SK-N-MC (cell line): ENCODE measurements around the gene GSG1L.

Experiments used
- DNase-seq: peaks from one replicate; pipeline ENCODE4 v3.0.0-alpha.2; 2011; ENCODE audit warnings: low read depth, low spot score
- H3K27ac ChIP-seq: fragments of 200-600 bp; sonication (generic); 2 replicates; pipeline ENCODE4 v1.5.1; 2016; ENCODE audit warnings: mixed run types
- H3K36me3 ChIP-seq: fragments of 200-600 bp; sonication (generic); 2 replicates; pipeline ENCODE4 v1.6.1; 2017; ENCODE audit warnings: antibody characterized with exemption, low read length, mixed read lengths; ENCODE audit not compliant: insufficient read depth
- H3K4me3 ChIP-seq: fragments of 200-600 bp; sonication (generic); 2 replicates; pipeline ENCODE4 v1.5.1; 2016
- H3K9ac ChIP-seq: fragments of 200-600 bp; sonication (generic); 2 replicates; pipeline ENCODE4 v1.8.0; 2017; ENCODE audit warnings: mixed run types, mixed read lengths; ENCODE audit not compliant: insufficient read length
- H3K9me3 ChIP-seq: fragments of 200-600 bp; sonication (generic); 2 replicates; pipeline ENCODE4 v1.6.1; 2017; ENCODE audit warnings: low read depth, mild to moderate bottlenecking, antibody characterized with exemption, low read length, moderate library complexity, mixed read lengths
- EZH2 ChIP-seq: fragments of 200-600 bp; sonication (generic); IDR thresholded peaks from one replicate; pipeline ENCODE4 v1.6.1; 2017; ENCODE audit warnings: antibody characterized with exemption
- FOXP2 ChIP-seq: optimal IDR thresholded peaks from 2 replicates; pipeline ENCODE3; 2011; ENCODE audit warnings: mild to moderate bottlenecking, moderate library complexity; ENCODE audit not compliant: insufficient read depth; ENCODE audit errors: extremely low read length, control extremely low read depth
- POLR2AphosphoS5 ChIP-seq: IDR thresholded peaks from 2 replicates; pipeline ENCODE4 v1.6.1; 2012; ENCODE audit warnings: mild to moderate bottlenecking, low read depth, low read length, borderline replicate concordance

Gene GSG1L

GRCh38 chr16:28052274-28053128, 11.0 kb downstream of the GSG1L start:
- no peak overlapping the region for H3K4me3 ChIP-seq
- DNase-seq, result no peak
- H3K9ac ChIP-seq, result no peak overlapping the region
- H3K9me3 ChIP-seq, result no peaks in the 10 kb centered on the region
- no peak overlapping the region for H3K27ac ChIP-seq
- TF ChIP-seq EZH2 (no peak), POLR2AphosphoS5 (no peak), FOXP2 (no peak)
- no peaks in the 10 kb centered on the region for H3K36me3 ChIP-seq

GRCh38 chr16:28051486-28051885, 12.0 kb downstream of the GSG1L start:
- no peaks in the 10 kb centered on the region for H3K36me3 ChIP-seq
- H3K9me3 ChIP-seq, result no peaks in the 10 kb centered on the region
- H3K4me3 ChIP-seq, result no peak overlapping the region
- no peak overlapping the region for H3K27ac ChIP-seq
- TF ChIP-seq EZH2 (no peak), FOXP2 (no peak), POLR2AphosphoS5 (no peak)
- no peak overlapping the region for H3K9ac ChIP-seq
- DNase-seq, result no peak

- no peak for DNase-seq
- TF ChIP-seq EZH2 (no peak), FOXP2 (no peak), POLR2AphosphoS5 (no peak)
- Histone ChIP-seq H3K9ac (no peak overlapping the region), H3K36me3 (no peaks in the 10 kb centered on the region), H3K9me3 (no peaks in the 10 kb centered on the region), H3K27ac (no peak overlapping the region), H3K4me3 (no peak overlapping the region)
Measured at GRCh38 chr16:28042811-28043210, 20.7 kb downstream of the GSG1L start.

GRCh38 chr16:28041615-28042014, 21.9 kb downstream of the GSG1L start:
- Histone ChIP-seq H3K9ac (no peak overlapping the region), H3K36me3 (no peaks in the 10 kb centered on the region), H3K9me3 (no peaks in the 10 kb centered on the region), H3K27ac (no peak overlapping the region), H3K4me3 (no peak overlapping the region)
- TF ChIP-seq FOXP2, result no peak
- TF ChIP-seq POLR2AphosphoS5, result no peak
- no peak for TF ChIP-seq EZH2
- DNase-seq, result no peak

- H3K9ac ChIP-seq, result no peak overlapping the region
- no peaks in the 10 kb centered on the region for H3K9me3 ChIP-seq
- no peak overlapping the region for H3K4me3 ChIP-seq
- no peak for TF ChIP-seq FOXP2
- no peak for TF ChIP-seq POLR2AphosphoS5
- no peak overlapping the region for H3K27ac ChIP-seq
- no peaks in the 10 kb centered on the region for H3K36me3 ChIP-seq
- DNase-seq, result no peak
Measured at GRCh38 chr16:28040039-28040438, 23.5 kb downstream of the GSG1L start.

- TF ChIP-seq EZH2 (no peak), POLR2AphosphoS5 (no peak), FOXP2 (no peak)
- no peak overlapping the region for H3K27ac ChIP-seq
Measured at GRCh38 chr16:28039493-28039892, 24.0 kb downstream of the GSG1L start.

GRCh38 chr16:28038409-28038808, 25.1 kb downstream of the GSG1L start:
- TF ChIP-seq FOXP2 (no peak), EZH2 (no peak), POLR2AphosphoS5 (no peak)
- Histone ChIP-seq H3K4me3 (no peak overlapping the region), H3K27ac (no peak overlapping the region), H3K9me3 (no peaks in the 10 kb centered on the region), H3K9ac (no peak overlapping the region), H3K36me3 (no peaks in the 10 kb centered on the region)
- DNase-seq, result no peak

More at GRCh38 chr16:28039493-28039892, 24.0 kb downstream of the GSG1L start:
- Histone ChIP-seq H3K9ac (no peak overlapping the region), H3K36me3 (no peaks in the 10 kb centered on the region), H3K9me3 (no peaks in the 10 kb centered on the region), H3K4me3 (no peak overlapping the region)
- no peak for DNase-seq

- Histone ChIP-seq H3K9me3 (no peaks in the 10 kb centered on the region), H3K36me3 (no peaks in the 10 kb centered on the region), H3K27ac (no peak overlapping the region), H3K9ac (no peak overlapping the region), H3K4me3 (no peak overlapping the region)
- DNase-seq, result no peak
- TF ChIP-seq FOXP2 (no peak), EZH2 (no peak)
Measured at GRCh38 chr16:28035866-28036393, 27.6 kb downstream of the GSG1L start.
